GM21390 (cell line): ENCODE data around the gene SPATA31C1.
"Not testable (repeated sequence)": the region's sequence is repeated elsewhere in the genome, so short reads cannot be mapped to it uniquely, and the experiment has no call there.

ENCODE experiments used
- ATAC-seq: cut with Tn5 transposase; IDR thresholded peaks from one replicate; pipeline ENCODE4 v1.9.1; 2021; ENCODE audit not compliant: unreplicated experiment

SPATA31C1 gene

DNA sequence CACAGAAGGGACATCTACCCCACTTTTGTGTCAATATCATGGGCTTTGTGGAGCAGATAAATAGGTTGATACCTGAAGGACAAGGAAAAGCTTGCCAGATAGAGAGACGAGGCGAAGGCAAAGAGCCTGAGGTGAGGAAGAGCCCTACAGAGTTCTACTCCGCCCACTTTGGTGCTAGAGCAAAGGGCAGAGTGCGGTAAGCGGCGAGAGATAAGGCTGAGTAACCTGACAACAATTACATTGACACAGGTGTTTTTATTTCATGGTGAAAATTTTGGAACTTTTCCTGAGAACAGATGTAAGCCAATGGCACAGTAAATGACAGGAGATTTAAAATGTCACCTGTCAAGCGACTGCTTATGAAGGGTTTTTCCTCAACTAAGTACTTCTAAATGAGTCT lies 16.7 kb downstream of the SPATA31C1 start:
- not testable (repeated sequence) for ATAC-seq

DNA sequence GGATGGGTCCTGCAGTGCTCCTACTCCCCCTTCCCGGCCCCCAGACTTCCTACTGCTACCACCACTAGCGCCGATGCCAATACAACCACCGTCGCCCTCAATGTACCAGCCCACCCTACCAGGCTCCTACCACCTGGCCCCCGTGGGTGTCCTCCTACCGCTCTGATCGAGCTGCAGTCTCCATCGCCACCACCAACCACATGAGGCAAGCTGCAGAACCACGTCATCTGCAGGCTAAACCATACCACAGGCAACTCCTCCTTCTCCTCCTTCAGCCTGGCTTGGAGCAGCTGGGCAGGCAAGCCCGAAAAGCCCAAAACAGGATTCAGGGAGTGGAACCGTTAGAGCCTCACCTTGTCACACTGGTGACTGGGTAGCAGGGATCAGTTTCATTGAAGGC lies 19.6 kb downstream of the SPATA31C1 start:
- ATAC-seq: not testable (repeated sequence)

- ATAC-seq: not testable (repeated sequence)
Measured at GRCh38 chr9:87937918-87938317, 20.2 kb downstream of the SPATA31C1 start.

DNA sequence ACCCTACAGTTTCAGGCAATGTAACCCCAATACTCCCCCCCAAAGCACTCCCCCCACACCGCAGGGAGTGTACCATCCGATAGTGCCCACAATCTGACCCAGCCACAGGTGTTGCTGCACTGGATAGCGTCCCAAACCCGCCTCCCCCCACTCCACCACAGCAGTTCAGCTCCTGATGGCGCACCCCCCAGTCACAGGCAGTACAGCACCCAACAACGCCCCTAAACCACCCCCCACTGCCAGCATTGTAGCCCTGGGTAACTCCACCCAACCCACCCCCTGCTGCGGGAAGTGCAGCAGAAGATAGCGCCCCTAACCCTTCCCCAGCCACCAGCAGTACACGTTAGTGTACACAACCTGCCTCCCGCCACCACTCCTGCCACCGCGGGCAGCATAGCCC lies 20.6 kb downstream of the SPATA31C1 start:
- ATAC-seq: not testable (repeated sequence)

GRCh38 chr9:87939096-87939495 lies 21.3 kb downstream of the SPATA31C1 start:
- not testable (repeated sequence) for ATAC-seq

DNA sequence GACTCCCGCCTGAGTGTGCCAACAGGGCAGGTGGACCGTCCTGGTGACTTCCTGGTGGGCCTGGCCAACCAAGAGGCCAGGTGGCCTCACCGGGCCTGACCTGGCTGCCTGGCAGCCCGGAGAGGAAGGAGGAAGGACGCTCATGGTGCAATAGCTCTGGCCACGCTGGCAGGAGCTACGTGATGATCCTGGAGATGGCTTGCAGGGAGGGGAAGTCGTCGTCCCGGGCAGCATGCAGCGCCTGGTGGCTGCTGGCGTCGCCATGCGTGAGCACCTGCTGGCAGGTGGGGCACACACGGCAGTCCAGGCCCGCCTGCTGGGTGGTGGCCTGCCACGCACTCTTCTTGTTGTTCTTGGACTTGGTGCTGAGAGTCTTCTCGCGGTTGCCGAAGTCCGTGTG lies 26.3 kb downstream of the SPATA31C1 start:
- ATAC-seq: no peak

DNA sequence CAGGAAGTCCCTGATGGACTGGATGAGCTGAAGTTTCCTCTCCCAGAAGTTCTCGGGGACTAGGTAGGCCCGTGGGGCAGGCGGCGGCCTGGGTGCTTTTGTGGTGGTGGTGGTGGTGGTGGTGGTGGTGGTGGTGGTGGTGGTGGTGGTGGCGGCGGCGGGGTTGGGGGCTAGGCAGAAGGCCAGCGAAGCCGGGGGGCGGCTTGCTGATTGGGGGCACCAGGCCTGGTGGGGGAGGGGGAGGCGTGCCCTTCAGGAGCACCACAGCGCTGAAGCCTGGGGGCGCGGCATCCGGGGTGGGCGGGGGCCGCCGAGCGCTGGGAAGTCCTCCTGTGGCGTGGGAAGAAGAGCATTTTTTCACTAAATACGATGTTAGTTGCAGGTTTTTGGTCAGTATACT lies 26.9 kb downstream of the SPATA31C1 start:
- no peak for ATAC-seq

- ATAC-seq: no peak
Measured at GRCh38 chr9:87950296-87950695, 32.5 kb downstream of the SPATA31C1 start.

DNA sequence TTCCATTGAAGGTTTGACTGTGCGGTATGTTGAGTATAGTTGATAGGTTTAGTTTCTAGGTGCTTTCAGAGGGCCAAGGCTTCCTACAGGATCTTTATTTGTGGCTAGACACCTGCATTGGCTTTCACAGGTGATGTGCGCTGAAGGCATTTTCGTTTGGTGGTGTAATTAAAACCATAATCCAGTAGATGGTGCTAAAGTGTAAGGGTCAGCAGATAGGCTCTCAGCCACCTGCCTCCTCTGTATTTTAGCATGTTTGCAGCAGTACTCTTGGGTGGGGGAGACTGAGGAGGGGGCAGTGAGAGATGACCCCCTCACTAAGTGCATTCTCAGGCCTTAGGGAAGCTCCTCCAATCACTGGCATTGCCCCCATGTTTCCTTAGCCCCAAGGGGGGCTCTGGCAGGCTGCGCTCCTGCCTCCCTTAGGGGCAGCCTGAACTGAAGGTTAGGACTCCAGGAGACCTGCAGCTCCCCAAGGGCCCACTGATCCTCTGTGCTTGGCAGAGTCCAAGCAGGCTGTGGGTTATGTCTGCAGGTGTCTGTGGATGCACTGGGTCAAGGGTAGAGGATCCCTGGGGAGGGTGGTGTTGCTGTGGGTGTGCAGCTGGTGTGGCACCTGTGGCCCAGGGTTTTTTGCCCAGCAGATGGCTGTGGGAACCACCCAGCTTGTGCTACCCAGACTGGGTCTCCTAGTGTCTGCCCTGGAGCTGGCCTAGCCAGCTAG lies 33.2 kb downstream of the SPATA31C1 start:
- ATAC-seq: no peak

GRCh38 chr9:87954230-87954629 lies 36.5 kb downstream of the SPATA31C1 start:
- ATAC-seq: no peak

DNA sequence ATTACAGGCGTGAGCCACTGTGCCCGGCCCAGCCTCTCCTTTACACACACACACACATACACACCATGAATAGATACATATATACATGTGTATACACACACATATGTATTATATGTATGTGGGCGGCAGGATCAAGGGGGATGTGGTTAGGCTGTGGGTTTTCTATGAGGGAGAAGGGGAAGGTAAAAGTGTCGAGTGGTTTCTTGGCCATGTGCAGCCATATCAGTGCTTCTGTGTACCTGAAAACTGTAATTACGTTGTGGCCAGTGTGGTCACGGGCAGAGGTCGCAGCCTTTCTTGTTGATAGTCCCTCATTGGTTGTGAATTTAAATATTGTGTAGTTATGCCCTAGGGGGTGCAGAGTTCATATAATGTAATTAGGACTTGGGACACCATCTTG lies 40.1 kb downstream of the SPATA31C1 start:
- ATAC-seq: no peak

DNA sequence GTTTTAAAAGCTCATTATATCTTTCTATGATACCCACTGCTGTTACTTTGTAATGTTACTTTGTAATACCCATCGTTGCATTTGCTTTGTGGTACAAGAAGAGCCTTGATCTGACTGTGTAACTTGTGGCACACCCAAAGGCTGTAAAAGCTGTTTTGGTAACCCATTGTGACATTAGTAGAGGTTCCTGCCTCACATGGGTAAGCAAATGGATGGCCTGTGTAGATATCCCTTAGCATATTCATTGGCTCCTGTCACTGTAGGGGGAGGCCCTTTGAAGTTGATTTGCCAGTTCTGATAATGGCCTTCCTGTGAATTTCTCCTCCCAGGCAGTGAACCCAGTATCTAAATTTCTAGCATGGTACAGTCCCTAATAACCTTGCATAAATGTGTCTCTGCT lies 40.8 kb downstream of the SPATA31C1 start:
- ATAC-seq: no peak

DNA sequence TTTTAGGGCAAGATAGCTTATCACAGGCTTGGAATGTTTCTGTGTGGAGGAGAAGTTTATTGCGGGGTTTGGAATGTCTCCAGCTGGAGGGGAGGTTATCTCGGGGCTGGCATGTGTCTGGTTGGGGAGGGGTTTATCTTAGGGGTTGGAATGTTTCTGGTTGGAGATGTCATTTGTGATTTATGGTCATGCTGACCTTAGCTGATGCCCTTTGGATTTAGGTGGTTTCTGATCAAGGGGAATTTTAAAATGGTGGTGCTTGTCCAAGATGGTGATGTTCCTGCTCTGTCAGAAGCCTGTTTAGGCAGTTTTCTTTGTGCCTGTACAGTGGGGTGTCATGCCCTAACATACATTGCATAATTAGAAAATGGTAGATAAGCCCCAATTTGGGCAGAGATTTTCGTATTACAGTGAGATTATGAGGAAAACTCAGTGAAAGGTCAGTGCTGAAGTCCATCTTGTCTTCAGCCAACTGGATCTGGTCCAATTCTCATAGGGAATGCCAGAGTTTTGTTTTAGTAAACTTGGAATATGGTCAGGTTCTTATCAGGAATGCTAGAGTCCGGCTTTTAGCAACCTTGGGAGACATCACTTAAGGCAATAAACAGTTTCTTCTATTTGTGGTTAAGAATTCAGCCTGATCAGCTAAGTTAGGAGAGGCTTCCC lies 42.3 kb downstream of the SPATA31C1 start:
- ATAC-seq: no peak

- ATAC-seq: no peak
Measured at GRCh38 chr9:87963770-87964169, 46.0 kb downstream of the SPATA31C1 start.

GRCh38 chr9:87964826-87965225 lies 47.1 kb downstream of the SPATA31C1 start:
- no peak for ATAC-seq

- no peak for ATAC-seq
Measured at GRCh38 chr9:87968155-87968554, 50.4 kb downstream of the SPATA31C1 start.

DNA sequence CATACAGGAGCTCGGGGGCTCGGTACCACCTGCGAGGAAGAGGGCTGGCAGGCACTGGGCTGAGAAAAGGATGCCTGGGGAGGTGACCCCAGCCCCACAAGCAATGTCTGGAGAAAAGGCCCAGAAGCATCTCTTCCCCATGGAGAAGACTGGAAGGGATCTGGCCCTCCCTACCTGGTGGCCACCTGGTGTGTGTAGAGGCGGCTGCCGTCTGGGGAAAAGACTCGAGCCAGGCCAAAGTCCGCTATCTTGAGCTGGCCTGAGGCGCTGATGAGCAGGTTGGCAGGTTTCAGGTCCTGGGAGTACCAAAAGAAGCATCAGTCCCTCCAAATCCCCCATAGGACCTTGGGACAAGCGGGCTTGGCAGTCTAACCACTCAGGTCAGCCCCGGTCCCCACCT lies 52.8 kb downstream of the SPATA31C1 start:
- ATAC-seq: no peak

GRCh38 chr9:87973122-87973521 lies 55.4 kb downstream of the SPATA31C1 start:
- no peak for ATAC-seq
